Stimulated activated naive CD8-positive, alpha-beta T cell treated with anti-CD3 and anti-CD28 coated beads, Interleukin-15, Interleukin-2, amounts not matched to agents 100 U/mL and 50 U/mL, for 24 hours (primary cell): ENCODE results near the gene ZMYND10.

Experiments
- ATAC-seq: fragments of 150-1000 bp; cut with Tn5 transposase; one replicate; pipeline ENCODE4 v1.10.0; 2021
- DNase-seq: peaks from one replicate; pipeline ENCODE4 v3.0.0; 2021

The ZMYND10 gene

DNA sequence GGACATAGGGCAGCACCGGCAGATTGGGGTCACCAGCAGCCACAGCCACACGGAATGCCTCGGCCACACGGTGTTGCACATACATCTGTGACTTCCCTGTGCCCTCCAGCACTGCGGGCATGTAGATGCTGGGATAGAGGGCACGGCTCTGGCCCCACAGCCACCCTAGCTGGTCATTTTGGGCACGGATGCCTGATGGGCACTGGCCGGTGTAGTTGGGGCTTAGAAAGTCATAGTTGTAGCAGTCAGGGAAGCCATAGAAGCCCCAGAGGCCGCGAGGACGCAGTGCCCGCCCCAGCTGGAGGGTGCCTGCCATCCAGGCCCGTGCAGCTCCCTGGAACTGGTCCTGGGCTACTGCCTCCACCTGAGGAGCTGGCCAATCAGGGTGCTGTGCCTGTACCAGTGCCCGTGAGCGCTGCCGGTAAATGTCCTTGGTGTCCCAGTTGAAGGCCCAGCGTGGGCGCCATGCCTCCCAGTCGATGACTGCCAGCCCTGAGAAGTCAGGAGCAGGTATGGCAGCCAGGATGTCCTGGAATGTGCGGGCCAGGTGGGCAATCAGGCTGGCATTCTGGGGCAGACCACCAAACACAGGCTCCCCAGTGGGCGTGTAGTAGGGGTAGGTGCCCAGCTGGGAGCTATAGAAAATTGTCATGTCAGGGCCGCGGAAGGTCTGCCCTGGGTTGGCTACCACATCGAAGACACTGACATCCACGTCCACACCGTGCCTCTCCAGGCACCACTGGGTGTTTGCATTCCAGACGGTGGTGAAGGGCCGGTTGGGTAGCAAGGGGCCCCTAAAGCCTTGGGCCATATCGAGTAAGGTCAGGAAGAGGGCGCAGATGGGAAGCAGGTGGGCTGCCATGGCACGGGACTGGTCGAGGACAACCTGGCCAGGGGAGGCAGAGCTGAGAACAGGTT is 43.2 kb downstream of the ZMYND10 start:
- no peak for DNase-seq
- ATAC-seq: no peak

DNA sequence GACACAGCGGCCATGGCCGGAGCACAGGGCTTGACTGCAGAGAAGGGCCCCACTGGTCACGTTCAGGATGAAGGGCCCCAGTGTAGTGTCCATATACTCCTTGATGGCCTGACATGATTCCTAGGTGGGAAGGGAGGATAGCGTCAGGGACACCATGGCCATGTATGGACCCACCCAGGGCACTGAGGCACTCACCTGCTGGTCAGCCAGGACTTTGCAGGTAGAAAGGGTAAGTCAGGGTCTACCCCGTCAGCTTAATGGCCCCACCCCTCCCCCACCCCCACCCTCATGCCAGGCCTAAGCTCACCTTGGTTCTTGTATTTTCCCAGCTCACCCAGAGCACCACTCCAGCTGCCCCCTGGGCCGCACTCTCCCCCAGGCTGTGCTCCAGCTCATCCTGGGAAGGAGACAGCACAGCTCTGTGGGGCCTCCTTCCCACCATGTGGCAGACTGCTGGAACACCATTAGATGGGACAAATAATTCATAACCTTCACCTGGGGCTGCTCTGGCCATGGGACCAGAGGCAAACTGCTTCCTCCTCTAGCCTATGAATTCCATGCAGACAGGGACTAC is 44.8 kb downstream of the ZMYND10 start:
- no peak for ATAC-seq
- DNase-seq: no peak

DNA sequence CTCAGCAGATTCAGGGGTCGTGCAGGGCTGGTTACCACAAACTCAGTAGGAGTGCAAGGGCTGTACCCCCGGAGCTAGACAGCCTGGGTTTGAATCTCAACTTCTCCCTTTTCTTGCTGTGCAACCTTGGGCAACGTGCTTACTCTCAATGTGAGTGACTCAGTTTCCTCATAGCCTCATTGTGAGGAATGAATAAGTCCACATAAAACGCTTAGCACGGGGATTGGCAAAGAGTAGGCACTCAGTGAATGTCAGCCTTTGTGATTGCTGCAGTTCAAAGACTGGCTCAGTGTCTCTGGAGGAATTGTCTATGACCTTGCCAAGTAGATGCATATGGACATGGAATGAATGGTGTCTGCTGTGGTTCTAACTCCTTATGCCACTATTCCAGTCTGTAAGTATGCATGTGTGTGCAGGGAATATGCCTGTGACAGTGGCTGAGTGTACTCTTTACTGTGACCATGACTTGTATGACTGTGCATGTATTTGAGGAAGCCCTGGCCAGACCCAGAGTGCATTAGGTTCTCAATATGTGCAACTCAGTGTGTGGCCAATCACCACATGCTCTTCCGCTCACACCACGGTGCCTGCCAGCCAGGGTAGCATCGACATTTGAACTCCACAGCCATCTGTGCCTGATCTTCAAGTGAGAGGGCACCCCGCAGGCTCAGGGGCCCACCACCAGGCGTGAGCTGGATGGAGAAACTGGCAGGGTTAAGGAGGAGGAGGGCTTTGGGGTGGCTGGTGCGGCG is 45.4 kb downstream of the ZMYND10 start:
- DNase-seq: no peak
- ATAC-seq: no peak

DNA sequence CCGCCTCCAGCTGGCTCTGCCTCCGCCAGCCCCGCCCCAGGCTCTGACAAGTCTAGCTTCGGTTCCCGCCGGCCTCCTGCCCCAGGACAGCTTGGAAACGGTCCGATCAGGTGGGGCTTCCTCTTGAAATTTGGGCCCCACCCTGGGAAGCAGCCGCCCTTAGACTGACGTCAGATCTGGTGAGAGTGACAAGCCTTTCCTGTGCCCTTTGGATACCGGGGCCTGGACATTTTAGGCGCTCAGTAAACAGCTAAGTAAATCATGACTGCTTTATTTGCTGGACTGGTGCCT is 45.9 kb downstream of the ZMYND10 start:
- no peak for DNase-seq
- ATAC-seq: no peak

DNA sequence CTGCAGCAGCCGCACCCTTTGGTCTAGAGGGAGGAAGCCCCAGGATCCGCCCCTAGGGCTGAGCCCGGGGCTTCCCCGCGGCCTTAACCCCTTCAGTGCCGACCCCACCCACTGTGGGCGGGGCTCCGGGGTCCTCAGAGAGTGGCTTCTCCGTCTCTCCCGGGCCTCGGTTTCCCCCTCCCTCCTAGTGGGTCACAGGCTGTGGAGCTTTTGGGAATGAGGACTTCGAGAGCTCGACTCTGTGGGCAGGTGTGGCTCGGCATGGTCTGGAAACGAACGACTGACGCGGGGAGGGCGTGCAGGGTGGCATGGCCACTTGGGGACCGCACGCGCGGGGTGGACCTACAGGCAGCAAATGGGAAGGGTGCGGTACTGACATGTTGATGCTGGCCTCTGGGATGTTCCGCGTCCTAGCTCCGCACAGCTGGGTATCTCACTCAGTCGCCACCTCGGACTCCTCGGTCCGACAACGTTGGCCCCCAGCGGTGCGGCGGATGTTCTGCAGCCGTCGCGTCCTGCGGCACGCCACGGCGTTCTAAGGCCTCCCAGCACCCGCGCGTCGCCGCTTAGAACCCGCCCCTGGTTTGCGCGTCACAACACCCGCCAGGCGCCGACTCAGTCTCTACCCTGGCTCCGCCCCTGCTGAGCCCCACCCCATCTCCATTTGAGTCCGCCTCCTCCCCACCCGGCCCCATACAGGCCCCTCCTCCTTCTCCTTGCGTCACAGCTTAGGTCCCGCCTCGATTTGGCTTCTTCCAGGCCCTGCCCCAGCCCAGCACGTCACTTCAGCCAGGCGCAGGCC is 46.5 kb downstream of the ZMYND10 start, which contains the start of the genes HYAL3 and NAA80:
HYAL3 (minus strand) TSS at position 570 of the 802 bp plus-strand sequence. CDS start 3,803 bp downstream, outside the sequence.
NAA80 (minus strand) TSS at position 570 of the 802 bp plus-strand sequence. CDS start 1,942 bp downstream, outside the sequence.
- ATAC-seq (peak; percentile 87), DNase-seq (peak; percentile 99)

DNA sequence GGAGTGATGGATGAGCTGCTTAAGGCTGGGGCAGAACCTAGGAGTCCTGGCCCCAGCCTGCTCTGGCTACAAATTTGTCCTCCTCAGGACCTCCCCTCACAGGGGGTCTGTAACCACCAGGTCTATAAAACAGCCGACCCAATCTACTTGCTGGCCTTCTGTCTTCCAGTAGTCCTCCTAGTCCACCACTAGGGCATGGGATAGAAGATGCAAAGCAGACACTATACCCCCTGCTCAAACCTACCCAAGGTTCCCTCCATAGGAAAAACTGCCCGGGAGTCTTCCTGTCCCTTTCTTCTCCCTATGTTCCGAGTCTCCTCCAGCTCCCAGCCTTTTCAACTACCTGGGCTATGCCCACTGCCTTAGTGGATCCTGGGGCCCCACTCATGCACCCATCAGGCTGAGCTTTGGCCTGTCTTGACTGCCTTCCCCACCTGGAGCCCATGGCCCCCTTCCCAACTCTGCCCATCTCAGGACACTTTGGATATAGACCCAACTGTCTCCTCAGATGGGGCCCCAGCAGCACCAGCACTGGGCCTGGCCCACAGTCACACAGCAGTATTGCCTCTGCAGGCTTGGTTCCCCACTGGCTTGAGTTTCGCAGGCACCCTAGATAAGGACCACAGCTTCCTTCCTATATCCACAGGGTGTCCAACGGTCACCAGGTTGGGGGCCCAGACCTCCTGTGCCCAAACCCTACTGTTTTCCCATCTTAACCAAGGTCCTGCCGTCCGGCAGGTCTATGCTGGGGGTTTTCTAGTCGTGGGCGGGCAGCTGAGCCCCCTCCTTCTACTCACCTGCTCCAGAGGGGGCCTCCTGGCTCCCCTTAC is 47.4 kb downstream of the ZMYND10 start:
- ATAC-seq: no peak
- DNase-seq: no peak

DNA sequence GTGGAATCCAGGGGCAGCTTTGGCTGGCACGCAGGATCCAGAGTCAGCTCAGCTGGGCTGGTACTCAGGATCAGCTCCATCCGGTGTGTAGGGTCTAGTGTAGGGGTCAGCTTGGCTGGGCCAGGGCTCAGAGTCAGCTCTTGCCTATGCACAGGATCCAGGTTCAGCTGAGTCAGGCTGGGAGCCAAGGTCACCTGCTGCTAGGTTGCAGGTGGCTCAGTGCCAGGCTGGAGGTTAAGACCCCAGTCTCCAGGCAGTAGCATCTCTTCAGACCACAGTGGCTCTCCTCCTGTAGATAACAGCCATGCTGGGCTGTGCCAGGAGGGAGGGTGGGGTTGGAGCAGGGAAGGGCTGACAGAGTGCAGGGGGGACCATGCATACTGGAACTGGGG is 48.2 kb downstream of the ZMYND10 start:
- DNase-seq (no peak), ATAC-seq (no peak)

DNA sequence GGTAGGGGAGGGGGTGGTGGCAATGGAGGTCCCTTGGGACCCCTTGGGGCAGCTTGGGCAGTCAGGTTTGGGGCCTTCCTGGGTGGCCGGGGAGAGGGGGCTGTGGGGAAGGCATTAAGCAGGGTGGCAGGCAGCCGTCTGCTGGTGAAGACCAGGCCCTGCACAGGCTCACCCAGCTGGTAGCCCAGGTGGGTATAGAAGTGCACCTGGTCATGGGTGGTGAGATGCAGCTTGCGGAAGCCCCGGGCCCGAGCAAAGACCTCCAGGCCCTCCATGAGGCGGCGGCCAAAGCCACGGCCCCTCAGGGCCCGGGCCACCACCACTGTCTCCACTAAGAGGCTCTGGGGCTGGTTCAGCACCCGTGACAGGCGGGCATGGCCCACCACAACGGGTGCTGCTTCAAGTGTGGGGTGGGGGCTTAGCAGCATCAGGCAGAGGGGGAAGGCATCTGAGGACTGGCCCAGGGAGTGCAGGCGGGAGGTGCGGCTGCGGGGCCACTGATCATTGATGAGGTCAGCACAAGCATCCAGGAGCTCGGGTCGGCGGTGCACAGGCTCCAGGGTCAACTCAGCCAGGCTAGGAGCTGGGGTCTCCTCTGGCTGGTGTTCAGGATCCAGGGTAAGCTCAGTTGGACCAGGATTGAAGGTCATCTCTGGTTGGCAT is 48.7 kb downstream of the ZMYND10 start:
- DNase-seq: no peak
- no peak for ATAC-seq

DNA sequence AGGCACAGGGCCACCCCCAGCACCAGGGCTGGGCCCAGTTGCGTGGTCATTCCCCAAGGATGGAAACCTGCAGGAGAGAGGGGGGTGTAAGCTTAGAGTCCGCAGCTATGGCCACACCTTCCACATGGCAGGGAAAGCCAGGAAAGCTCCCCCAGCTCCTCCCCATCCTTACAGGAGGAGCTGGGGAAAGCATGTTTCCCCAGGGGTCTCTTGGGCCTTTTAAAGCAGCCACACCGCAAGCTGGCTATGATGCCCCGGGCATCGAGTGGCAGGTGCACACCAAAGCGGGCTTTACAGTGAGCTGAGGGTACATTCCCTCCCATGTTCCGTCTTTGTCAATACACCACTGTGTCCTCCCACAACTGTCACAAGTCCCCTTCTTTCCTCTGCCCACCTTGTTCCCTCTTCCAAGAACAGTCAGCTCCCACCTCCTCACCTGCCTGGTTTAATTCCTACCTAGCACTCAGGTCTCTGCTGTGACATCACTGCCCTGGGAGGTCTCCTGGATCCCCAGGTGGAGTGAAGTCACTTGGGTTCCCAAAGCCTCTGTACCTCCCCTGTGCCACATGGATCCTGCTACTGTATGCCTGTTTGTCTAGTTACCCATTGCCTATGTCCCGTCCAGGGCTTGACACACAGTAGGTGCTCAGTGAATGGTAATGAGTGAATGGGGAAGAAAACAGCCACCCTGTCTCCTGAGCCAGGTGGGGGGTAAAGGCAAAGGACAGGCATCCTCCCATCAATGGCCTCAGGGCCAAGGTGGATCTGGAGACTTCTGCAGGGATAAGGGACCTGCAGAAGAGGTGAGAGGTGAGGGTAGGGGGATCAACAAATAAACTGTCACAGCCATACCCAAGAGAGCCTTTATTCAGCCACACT is 49.7 kb downstream of the ZMYND10 start:
- no peak for DNase-seq
- ATAC-seq: no peak

DNA sequence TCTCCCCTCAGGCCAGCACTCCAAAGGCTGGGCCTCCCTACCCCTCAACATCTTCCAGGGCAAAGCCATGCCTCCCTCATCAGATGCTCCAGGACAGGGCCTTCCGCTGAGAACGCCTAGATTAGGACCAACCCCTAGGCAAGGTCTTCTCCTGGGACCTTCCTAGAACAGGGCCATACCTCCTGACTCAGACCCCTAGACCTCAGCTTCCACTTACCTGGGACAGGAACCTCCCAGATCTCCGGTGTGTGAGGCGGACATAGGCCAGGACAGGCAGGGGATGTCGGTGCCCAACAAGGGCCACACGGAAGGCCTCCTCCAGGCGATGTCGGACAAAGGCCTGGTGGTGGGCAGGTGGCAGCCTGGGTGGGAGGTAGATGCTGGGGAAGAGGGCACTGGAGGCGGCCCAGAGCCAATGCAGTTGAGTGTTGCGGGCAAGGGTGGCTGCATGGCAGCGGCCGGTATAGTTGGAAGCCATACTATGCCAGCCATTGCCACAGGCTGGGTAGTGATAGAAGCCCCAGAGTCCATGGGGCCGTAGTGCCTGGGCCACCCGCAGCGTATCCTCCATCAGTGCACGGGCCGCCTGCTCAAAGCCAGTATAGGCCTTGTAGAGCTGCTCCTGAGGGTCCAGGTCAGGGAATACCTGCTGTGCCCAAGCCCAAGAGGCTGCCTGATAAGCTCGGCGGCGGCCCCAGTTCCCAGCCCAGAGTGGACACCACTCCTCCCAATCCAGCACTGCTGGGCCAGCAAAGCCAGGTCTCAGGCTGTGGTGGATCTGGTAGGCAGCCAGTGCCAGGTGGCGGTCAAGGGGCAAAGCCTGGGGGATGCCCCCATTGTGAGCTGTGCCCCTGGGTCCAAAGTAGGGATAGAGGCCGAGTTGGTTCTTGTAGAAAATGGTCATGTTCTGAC is 50.8 kb downstream of the ZMYND10 start:
- ATAC-seq (no peak), DNase-seq (no peak)

DNA sequence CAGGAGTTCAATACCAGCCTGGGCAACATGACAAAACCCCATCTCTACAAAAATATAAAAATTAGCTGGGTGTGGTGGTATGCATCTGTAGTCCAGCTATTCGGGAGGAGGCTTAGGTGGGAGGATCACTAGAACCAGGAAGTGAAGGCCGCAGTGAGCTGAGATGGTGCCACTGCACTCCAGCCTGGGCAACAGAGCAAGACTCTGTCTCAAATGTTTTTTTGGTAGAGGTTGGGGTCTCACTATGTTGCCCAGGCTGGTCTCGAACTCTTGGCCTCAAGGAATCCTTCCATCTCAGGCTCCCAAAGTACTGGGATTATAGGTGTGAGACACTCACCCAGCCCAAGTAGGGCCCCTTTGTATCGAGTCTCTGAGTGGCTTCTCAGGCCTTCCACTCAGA is 51.4 kb downstream of the ZMYND10 start:
- ATAC-seq (no peak), DNase-seq (no peak)

DNA sequence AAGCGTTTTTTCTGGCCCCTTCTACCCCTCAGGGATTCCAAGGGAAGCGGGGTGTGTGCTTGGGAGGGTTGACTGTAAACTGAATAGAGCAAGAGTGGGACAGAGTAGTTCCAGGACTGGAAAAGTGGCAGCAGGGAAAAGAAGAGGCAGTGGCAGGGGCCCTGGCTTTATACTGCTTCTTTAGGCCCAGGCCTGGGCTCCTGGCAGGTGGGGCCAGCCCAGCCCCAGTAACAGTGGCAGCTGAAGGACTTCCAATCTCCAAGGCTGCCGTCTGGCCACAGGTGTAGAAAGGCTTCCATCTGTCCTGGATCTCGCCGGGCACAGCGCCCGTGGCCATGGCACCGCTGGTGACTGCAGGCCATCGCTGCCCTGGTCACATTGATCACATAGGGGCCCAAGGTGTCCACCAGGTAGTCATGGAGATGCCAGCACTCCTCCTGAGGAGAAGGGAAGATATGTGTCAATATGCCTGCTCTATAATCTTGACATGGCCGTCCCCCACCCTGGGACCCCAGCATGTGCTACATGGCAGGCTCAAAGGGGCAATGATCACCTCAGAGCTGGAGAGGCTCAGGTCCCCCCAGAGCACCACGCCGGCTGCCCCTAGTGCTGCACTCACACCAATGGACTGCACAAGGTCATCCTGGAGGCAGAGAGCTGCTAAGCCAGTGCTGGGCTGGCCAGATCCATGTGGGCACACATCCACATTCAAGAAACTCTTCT is 52.3 kb downstream of the ZMYND10 start:
- ATAC-seq (no peak), DNase-seq (no peak)

DNA sequence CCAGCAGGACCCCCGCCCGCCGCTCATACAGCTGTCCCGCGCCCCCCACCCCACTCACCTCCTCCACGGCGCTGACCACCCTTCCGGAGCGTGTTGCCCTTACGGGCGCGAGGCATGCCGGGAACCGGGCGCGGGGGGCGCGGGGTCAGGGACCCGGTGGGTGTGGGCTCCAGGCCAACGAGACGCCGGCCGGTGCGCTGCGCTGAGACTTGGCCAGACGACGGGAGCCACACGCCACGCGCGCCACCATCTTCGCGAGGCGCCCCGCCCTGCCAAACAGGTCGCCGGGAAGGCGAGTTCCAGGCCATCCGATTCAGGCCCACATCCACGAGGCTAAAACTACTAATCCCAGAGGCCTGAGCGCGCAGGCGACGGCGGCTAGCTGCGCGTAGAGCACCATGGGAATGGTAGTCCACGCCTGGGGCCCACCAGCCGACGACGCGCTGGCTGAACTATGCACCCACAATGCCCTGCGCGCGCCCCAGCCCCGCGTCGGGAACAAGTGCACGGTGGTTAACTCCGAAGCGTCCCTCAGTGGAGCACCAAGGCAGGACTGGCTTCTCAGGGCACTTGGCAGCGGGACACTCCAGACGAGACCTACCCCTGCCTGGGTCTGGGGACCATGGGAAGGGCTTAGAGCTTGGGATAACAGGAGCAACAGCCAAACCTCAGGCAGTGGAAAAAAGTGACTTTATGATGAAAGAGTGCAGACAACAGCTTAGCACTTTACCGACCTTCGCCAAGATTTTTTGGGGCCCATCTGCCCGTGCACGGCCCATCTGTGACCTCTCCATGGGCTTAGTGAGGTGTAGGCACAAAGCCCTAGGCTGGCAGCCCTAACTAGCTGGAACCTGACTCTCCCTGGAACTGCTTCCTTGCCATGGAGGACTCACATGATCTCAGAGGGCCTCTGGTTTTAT is 53.1 kb downstream of the ZMYND10 start, which contains the start of gene IFRD2:
IFRD2 (minus strand) TSS at position 271 of the 920 bp plus-strand sequence; CDS start at position 116, 155 bp downstream.
- DNase-seq: peak; percentile 94
- peak; percentile 98 for ATAC-seq
